Stimulated activated CD4-positive, alpha-beta T cell treated with anti-CD3 and anti-CD28 coated beads, Interleukin-2, amount 100 ng/mL, for 4 hours (primary cell): Measurements from ENCODE around the gene RAI1.

Experiments
- DNase-seq: peaks from one replicate; pipeline ENCODE4 v3.0.0-alpha.2; 2020; ENCODE audit warnings: low read depth

Gene RAI1

DNA sequence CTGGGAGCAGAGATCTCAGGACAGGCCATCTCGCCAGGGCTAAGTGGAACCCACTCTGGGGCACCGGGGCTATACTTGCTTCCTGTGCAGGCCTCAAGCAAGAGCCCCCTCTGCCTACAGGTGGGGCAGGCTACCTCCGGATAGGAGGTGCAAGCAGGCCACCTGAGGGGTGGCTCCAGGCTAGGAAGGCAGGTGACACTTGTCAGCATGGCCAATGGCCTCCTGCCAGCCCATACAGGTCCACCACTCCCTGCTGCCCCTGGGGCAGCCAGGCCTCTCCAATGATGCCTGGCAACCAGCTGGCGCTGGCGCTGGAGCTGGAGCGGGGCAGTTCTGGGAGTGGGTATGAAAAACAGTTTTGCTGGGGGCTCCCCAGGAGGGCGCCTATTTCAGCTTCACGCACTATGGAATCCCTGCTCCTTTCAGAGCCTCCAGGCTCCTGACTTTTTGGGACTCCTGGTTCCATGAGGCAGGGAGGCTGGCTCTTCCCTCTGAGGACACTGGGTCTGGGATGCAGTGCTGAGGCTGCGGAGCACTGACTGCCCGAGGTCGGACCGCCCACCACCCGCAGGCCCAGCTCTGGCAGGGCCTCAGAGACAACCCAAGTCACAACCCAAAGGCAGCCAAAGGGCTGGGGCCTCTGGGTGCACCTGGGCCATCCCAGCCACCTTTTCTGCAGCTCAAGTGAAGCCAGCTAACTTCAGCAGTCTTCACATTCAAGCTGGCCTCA, 164.0 kb downstream of the RAI1 start:
- DNase-seq, result no peak

GRCh38 chr17:17846003-17846402, 164.7 kb downstream of the RAI1 start:
- DNase-seq, result no peak

DNA sequence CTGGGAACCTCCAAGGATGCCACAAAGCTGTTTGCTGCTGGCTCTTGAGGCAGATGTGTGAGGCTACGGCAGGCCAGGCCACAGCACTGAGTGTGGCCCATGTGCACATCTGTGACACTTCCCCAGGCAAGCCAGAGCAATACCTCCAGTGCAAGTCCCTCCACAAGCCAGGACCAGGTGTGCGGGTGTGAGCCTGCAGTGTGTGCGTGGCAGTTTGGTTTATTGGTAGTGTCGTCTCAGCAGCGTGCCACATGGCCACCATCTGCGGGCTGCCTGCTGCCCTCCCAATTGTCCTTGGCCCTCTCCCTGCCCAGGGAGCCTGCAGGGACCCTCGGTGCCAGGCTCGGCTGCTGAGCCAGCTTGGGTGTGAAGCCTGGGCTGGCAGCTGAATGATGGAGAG, 165.4 kb downstream of the RAI1 start:
- no peak for DNase-seq

DNA sequence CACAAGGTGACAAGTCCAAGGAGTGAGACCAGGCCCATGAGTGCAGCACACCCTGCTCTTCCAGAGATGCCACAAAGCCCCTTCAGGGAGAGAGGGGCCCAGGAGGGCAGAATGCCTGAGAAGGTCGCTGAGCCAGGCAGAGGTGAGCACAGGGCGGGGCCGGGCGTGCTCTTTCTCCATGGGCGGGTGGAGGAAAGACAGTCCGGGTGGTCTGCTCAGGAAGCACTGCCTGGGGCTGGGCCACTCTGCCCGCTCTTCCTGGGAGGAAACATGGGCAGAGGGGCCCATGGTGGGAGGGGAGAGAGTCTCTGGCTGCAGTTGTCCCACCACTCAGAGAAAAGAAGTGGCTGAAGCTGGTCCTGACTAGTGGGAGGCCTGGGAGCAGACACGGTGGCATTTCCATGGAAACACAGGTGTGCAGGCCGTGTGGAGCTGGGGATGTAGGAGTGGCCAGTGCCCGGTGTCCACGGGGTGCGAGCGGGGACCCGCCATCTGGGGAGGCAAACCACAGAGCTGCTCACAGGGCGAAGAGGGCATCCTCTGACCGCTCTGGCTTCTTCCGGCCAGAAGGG, 165.9 kb downstream of the RAI1 start:
- DNase-seq, result no peak

- DNase-seq, result no peak
Observed at GRCh38 chr17:17847726-17848125, 166.5 kb downstream of the RAI1 start.

DNA sequence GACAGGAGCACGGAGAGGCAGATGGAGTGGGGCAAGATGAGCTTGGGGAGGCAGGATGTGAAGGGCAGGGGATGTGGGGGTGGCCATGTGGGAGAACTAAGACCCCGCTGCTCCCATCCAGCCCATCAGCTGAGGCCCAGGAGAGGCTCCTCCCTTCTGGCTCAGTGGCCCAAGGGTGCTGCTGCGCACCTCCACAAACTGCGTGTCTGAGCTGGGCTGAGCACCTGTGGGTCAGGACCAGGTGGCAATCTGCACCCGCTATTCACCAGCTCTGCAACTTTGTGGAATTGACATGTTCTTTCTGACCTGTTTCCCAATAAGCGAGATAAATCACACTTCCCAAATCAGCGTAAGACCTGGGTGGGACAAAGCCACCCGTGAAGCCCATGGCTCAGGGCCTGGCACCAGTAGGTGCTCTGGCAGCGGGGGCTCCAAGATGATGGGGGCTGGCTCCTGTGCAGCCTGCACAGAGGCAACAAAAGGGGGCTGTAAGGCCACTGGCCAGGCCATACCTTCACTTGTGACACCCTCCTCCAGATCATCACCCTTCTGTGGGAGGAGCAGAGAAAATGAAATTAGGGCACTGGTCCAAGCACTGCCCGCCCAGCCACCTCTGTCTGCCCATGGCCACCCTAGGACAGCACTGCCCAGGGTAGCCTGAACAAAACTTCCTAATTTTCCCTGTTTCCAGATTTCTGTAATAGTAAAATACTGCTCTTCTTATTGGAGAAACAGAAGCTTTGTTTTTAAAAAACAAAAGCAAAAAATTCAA, 167.2 kb downstream of the RAI1 start:
- DNase-seq, result no peak

DNA sequence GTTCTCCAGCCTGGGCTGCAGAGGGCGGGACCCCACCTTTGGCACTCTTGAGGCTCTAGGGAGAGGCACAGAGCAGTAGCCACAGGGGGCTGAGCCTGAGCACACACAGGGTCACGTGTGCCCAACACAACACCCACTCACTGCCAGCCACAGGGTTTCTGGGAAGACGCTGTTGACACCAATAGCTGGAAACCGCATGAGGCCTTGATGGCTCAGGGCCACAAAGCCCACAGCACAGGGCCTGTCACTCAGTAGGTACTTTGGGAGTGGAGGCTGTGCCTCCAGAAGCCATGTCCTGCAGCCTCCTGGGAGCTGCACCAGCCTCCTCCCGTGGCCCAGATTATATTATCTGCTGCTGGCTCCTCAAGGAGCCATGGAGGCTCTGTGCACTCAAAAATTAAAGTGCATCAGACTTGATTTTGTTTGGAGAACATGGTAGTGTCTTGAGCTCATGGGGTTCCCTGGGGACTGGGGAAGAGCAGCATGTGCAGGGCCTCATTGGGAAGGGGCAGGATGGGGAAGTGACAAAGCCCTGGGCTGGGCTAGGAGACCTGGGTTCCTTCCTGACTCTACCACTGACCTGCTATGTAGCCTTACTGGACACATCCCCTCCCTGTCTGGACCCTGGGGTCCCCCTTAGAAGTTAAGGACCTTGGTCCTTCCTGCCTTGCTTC, 168.0 kb downstream of the RAI1 start:
- peak; percentile 82 for DNase-seq

DNA sequence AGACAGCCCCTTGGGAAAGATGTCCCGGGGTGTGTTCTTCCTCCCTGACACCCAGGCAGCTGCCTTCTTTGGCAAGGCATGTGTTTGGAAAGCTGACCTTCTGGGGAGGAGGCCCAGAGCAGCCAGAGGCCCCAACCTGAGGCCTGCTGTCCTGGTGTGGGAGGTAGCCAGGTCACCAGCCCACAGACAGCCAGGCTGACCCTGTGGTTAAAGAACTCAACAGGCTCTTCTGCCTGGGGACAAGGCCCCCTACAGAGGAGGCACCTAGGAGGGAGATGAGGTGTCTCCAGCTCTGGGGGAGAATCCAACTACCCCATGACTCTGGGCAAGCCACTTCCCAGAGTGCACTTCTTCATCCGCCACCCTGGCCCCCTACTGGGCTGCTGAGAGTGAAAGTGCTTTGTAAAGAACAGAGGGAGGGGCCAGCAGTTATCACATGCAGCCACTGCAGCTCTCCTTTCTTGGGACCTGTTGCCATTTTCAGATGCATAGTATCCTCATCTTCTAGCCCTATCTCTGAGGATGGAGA, 168.7 kb downstream of the RAI1 start:
- peak; percentile 44 for DNase-seq

DNA sequence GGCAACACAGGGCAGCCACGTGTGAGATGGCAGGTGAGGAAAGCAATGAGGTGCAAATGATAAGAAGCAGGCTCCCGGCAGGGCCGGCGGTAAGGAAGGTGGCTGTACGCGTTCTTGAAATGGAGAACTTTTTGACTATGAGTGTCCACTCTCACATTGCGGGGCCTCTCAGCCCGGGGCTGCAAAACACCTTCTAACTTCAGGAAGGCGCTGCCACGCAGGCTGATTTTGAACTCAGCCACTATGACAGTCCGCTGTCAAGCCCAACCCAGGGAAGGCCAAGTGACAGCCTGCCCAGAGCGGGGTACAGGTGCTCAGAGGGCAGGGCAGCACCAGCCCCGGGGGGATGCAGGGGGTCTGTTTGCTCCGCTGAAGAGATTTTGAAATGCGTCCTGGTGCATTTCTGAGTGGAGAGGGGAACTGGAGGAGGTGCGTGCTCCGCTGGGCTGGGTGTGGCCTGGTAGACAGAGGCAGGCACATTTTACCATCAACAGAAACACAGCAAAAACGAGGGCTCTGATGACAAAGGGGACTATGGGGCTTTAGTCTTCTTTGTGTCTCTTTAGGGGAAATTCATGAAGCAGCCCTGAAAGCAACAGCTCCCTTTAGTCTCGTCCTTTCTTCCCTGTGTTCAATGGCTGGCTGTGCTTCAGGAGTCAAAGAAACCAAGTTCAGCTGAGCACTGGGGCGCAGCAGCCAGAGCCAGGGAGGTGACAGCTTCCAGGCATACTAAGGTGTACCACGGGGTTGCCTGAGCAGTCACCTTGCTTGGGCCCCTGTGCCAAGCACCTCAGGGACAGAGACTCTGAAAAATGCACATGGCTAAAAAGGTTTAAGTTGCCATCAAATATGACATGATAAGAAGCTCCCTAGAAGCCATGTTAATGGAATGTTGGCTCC, 170.1 kb downstream of the RAI1 start:
- DNase-seq, result no peak

- no peak for DNase-seq
Observed at GRCh38 chr17:17852930-17853329, 171.7 kb downstream of the RAI1 start.

GRCh38 chr17:17853811-17854447, 172.7 kb downstream of the RAI1 start:
- no peak for DNase-seq

DNA sequence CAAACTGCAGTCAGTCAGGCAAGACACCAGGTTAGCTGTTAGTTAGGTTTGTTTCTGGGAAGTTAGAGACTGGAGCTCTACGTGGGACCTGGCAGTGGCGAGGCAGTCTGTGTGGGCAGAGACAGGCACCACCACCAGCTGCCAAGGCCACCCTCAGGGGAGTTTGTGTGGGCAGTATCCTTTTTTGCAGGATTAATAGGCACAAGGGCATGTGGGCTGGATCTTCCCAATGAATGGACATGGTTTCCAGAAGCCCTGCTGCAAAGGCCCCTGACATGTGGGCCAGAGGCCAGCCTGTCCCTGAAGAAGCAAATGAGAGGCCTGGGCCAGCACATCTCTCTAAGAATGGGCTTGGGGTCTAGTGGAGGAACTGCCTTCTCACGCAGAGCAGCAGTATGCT, 174.7 kb downstream of the RAI1 start:
- DNase-seq, result no peak

DNA sequence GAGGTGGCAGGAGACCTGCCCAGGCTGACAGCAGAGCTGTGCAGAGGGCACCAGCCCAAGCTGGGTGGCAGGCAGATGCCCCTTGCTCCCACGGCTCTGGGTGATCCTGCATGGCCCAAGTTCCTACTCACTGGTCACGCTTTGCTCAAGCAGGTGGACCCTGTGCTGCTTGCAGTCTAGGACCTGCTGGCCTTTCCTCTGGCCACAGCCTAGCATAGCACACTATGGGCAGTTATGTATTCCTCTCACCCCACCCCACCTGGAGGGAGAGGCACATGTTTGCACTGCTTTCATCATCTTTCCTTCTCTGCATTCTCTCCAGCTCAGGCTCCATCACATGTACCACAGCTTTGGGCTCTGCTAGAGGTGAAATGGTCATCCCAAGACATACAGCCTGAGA, 175.1 kb downstream of the RAI1 start:
- no peak for DNase-seq

GRCh38 chr17:17857496-17857895, 176.2 kb downstream of the RAI1 start:
- DNase-seq, result no peak

DNA sequence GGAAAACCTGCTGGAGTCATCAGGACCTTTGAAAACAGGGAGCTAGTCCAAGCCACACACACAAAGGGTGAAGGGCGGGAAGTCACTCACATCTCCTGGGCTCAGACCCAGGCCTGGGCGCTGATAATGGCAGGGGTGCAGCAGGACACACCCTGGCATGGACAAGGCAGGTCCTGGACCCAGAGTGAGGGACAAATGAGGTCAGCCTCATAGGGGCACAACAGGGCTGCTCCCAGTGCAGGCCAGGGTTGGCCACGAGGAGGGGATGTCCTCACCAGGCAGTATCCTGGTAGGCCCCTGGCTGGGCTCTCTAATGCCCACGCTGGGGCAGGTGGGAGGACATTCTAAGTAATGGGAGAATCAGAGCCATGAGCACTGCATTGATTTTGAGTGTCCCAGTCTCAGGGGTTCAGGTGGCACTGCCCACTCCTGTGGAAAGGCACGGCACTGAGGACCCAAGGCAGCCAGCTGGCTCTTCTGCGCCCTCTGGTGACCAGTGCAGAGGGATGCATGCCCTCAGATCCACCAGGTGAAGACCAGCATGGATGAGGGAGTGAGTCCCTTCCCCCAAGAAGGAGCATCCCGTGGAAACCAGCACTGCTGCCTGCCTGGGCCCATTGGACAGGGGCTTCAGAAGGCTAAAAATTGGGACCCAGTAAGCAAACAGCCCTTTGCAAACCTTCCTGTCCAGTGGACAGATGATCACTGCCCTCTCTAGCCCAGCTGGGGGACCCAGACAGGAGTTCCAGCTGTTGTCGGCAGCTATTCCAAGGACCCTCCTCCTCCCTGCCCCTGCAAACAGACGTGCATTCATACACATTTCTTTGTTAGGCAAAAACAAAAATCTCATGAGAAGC, 178.9 kb downstream of the RAI1 start:
- DNase-seq, result peak; percentile 63

DNA sequence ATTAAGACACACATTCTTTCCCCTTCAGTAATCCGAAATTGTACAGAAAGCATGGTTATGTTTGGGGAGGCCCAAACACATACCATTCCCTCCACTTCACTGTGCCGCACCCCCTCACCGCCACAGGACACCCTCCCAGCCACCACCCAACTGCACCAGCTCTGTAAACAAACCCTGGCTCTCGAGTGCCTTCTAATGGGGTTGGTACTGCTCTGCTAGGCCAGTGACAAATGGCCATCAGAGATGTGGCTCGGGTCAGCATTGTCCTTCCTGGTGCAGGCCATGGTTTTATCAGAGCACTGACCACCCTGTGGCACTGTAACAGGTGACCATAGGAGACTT, 179.5 kb downstream of the RAI1 start:
- no peak for DNase-seq
